ENCODE measurements around the gene RUBCNL. TPM values are rescaled to one million over a fixed set of nuclear protein-coding genes. Genes with fewer than 3 reads are reported as not detected.

The RUBCNL gene
- total and polyA plus RNA-seq, 7 donors, result 1.4 to 26.9 (median 2.9) TPM

DNA sequence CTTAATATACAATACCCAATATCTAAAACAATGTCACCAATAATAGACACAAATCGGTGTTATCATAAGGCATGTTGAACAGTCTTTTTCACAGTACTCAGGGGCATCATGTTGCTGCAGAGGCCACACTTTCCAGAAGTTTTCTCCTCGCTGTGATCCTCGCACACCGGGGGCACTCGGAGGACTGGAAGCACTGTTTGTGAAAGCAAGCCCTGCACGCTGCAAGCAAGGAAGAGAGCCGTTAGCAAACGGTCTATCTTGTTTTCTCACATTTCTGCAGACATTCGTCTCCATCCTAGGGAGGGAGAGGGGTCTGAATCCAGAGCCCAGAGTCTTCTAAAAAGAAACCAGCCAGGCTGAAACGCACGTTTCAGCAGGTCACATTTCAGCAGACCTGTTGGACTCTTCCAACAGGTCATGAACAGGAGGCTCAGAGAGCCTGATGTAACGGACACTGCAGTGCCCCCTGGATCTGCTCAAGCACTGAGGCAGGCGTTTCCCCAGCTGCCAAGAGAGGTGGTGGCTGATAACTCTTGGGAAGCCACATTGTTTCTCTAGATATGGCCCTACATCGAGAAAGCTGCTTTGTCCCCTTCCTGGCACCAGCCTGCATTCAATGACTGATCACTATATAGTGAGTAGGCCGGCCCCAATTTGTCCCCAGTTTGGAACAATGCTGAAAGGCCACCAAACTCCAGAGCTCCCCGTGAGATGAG lies 43.6 kb downstream of the RUBCNL start:
- TF ChIP-seq EP300 (IDR thresholded peaks at IDR 0.05) (no peak), POLR2A (IDR thresholded peaks at IDR 0.05) (no peak), POLR2AphosphoS5 (IDR thresholded peaks at IDR 0.05) (no peak)
- TF ChIP-seq, protein P1, sequence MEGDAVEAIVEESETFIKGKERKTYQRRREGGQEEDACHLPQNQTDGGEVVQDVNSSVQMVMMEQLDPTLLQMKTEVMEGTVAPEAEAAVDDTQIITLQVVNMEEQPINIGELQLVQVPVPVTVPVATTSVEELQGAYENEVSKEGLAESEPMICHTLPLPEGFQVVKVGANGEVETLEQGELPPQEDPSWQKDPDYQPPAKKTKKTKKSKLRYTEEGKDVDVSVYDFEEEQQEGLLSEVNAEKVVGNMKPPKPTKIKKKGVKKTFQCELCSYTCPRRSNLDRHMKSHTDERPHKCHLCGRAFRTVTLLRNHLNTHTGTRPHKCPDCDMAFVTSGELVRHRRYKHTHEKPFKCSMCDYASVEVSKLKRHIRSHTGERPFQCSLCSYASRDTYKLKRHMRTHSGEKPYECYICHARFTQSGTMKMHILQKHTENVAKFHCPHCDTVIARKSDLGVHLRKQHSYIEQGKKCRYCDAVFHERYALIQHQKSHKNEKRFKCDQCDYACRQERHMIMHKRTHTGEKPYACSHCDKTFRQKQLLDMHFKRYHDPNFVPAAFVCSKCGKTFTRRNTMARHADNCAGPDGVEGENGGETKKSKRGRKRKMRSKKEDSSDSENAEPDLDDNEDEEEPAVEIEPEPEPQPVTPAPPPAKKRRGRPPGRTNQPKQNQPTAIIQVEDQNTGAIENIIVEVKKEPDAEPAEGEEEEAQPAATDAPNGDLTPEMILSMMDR (IDR thresholded peaks at IDR 0.05), result no peak
- 83 to 86% methylated on average over 16 of the region's 16 CpGs for WGBS, 2 donors

DNA sequence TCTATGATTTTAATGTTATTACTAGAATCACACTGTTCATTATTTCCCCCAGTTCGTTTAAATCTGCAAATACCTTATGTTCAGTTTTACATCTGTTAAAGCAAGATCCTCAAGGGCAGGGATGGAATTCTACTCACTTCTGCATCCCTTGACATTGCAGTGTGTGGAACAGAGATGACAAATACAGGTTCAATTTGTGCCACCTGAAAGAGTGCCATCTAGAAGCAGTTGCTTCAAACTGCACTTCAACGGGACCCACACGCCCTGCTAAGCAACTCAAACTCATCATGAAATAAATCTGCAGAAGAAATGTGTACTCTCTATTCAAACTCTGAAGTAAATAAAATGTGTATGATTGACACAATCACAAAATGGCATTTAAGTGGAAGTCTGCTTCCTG lies 44.5 kb downstream of the RUBCNL start:
- DNase-seq, result no peak
- Histone ChIP-seq H3K4me1 (no peaks in the 10 kb centered on the region), H3K27me3 (no peaks in the 10 kb centered on the region), H3K9me3 (no peaks in the 10 kb centered on the region), H3K36me3 (no peaks in the 10 kb centered on the region), H3K4me3 (no peak overlapping the region), H3K27ac (no peak overlapping the region)
- no peak for TF ChIP-seq POLR2AphosphoS5 (IDR thresholded peaks at IDR 0.05)
- WGBS, 2 donors, result 53 to 66% methylated on average over 3 of the region's 3 CpGs
- intact Hi-C loops (cut with DNase I), result no loop called here

More for the DNA sequence above, 43.6 kb downstream of the RUBCNL start:
- H3K4me3 ChIP-seq, result no peak overlapping the region
- no peaks in the 10 kb centered on the region for H3K27me3 ChIP-seq
- intact Hi-C loops (cut with DNase I), result no loop called here
- no peaks in the 10 kb centered on the region for H3K4me1 ChIP-seq
- DNase-seq, result no peak
- H3K36me3 ChIP-seq, result no peaks in the 10 kb centered on the region
- no peaks in the 10 kb centered on the region for H3K9me3 ChIP-seq
- H3K27ac ChIP-seq, result no peak overlapping the region

DNA sequence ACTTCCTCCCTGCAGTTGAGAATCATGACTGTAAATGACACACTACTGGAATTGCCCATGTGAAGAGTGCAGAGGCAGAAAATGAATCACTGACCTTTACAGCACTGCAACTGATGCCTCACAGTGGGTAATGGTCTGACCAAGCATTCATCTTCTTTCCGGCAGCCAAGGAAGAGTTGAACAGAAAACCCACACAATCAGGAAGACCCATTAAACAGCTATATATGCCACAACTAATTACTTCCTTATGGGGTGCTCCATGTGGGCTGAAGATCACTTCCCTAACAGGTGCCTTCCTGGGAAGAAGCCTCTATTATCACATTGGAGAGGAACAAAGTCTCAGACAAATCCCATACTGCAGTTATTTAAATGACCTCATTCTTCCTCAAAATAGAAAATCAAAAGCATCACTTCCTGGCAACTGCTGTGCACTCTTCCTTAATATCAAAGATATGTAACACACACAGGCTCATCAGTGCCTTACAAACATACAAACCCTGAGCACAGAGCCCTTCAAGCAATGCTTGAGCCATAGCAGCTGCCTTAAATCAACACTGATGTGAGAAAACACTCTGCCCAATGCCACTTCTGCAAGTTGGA lies 45.8 kb downstream of the RUBCNL start:
- no peak for TF ChIP-seq EP300 (IDR thresholded peaks at IDR 0.05)
- TF ChIP-seq POLR2AphosphoS5 (IDR thresholded peaks at IDR 0.05), result no peak
- TF ChIP-seq, protein P1 (IDR thresholded peaks at IDR 0.05), result no peak
- no peak for TF ChIP-seq POLR2A (IDR thresholded peaks at IDR 0.05)
- WGBS, 2 donors, result 66 to 86% methylated on average over 1 of the region's 1 CpG
- H3K9me3 ChIP-seq, result peaks cover 0 to 2% (median 0%) of the 10 kb centered on the region in 4 donors
- H3K27me3 ChIP-seq, result no peaks in the 10 kb centered on the region
- H3K4me1 ChIP-seq, result no peaks in the 10 kb centered on the region
- no peak overlapping the region for H3K27ac ChIP-seq
- intact Hi-C loops (cut with DNase I), result no loop called here
- DNase-seq, result no peak
- H3K4me3 ChIP-seq, result no peak overlapping the region
- no peaks in the 10 kb centered on the region for H3K36me3 ChIP-seq

DNA sequence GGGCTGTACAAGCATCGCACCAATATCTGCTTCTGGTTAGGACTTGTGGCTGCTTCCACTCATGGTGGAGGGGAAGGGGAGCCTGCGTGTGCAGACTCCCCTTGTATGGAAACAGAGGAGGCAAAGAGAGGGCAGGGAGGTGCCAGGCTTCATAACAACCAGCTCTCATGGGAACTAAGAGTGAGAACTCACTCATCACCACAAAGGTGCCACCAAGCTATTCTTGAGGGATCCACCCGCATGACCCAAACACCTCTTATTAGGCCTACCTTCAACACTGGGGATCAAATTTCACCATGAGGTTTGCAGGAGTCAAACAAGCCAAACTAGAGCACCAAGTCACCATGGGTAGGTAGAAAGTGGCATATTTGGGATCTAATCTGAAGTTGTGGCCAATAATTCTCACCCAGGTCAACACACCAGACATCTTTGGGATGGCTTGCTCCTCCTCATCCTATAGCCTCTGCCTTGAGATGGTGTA lies 46.4 kb downstream of the RUBCNL start:
- H3K36me3 ChIP-seq, result no peaks in the 10 kb centered on the region
- H3K9me3 ChIP-seq, result peaks cover 0 to 2% (median 0%) of the 10 kb centered on the region in 4 donors
- intact Hi-C loops (cut with DNase I), result no loop called here
- WGBS, 2 donors, result 95% methylated on average over 3 of the region's 3 CpGs
- TF ChIP-seq EP300 (IDR thresholded peaks at IDR 0.05), result no peak
- TF ChIP-seq, protein P1 (IDR thresholded peaks at IDR 0.05), result no peak
- no peak for TF ChIP-seq POLR2A (IDR thresholded peaks at IDR 0.05)
- no peak for TF ChIP-seq POLR2AphosphoS5 (IDR thresholded peaks at IDR 0.05)
- DNase-seq, result no peak
- H3K4me3 ChIP-seq, result no peak overlapping the region
- no peaks in the 10 kb centered on the region for H3K27me3 ChIP-seq
- H3K27ac ChIP-seq, result no peak overlapping the region
- no peaks in the 10 kb centered on the region for H3K4me1 ChIP-seq

DNA sequence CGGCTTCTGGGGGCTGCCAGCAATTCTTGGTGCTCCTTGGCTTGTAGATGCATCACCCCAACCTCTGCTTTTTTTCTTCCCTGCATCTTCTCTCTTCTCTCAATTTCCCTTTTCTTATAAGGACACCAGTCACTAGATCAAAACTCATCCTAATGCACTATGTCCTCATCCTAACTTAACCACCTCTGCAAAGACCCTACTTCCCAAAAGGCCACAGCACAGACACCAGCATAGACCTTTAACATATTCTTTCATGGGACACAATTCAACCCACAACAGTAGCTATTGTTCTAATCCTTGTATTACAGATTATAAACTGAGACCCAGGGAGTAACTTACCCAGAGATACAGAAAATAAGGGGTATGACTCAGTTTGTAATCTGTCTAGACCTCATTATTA lies 47.0 kb downstream of the RUBCNL start:
- Histone ChIP-seq H3K27me3 (no peaks in the 10 kb centered on the region), H3K4me3 (no peak overlapping the region), H3K27ac (no peak overlapping the region), H3K36me3 (no peaks in the 10 kb centered on the region), H3K9me3 (peaks cover 0 to 2% (median 0%) of the 10 kb centered on the region in 4 donors), H3K4me1 (no peaks in the 10 kb centered on the region)
- TF ChIP-seq POLR2AphosphoS5 (IDR thresholded peaks at IDR 0.05) (no peak), EP300 (IDR thresholded peaks at IDR 0.05) (no peak), POLR2A (IDR thresholded peaks at IDR 0.05) (no peak)
- TF ChIP-seq, protein P1 (IDR thresholded peaks at IDR 0.05), result no peak
- DNase-seq, result no peak
- 93 to 100% methylated on average over 1 of the region's 1 CpG for WGBS, 2 donors
- intact Hi-C loops (cut with DNase I), result no loop called here
